Left lung (tissue), 10 donors: Measurements from ENCODE around the gene COX7A1. TPM values are rescaled to one million over a fixed set of nuclear protein-coding genes. Genes with fewer than 3 reads are reported as not detected.

Experiments
- ATAC-seq: fragments of 200-7000 bp; cut with Tn5 transposase; one replicate; pipeline ENCODE4 v1.9.1; 2020; ENCODE audit warnings: moderate library complexity
- DNase-seq, 4 donors: peaks; one replicate each; pipeline ENCODE4 v3.0.0-alpha.2; 2013 to 2020
- H3K27ac ChIP-seq, 2 donors: fragments of 200-600 bp; sonication (generic) in 1 of 2; one replicate each; pipeline versions ENCODE4 v1.5.0 to v1.8.0; 2020 to 2021
- H3K27me3 ChIP-seq, 2 donors: fragments of 200-600 bp; sonication (generic) in 1 of 2; one replicate each; pipeline versions ENCODE4 v1.5.0 to v1.8.0; 2020 to 2021
- H3K36me3 ChIP-seq, 2 donors: fragments of 200-600 bp; sonication (generic) in 1 of 2; one replicate each; pipeline versions ENCODE4 v1.5.0 to v1.8.0; 2020 to 2021
- H3K4me1 ChIP-seq, 2 donors: fragments of 200-600 bp; one replicate each; pipeline ENCODE4 v1.8.0; 2021
- H3K4me3 ChIP-seq, 2 donors: fragments of 200-600 bp; sonication (generic) in 1 of 2; one replicate each; pipeline versions ENCODE4 v1.5.0 to v1.8.0; 2020 to 2021; ENCODE audit warnings: mild to moderate bottlenecking in 1 of 2
- H3K9me3 ChIP-seq, 2 donors: fragments of 200-600 bp; sonication (generic) in 1 of 2; one replicate each; pipeline versions ENCODE4 v1.5.0 to v1.8.0; 2020 to 2021
- CTCF ChIP-seq, 2 donors: fragments of 200-600 bp; sonication (generic) in 1 of 2; IDR thresholded peaks; one replicate each; pipeline versions ENCODE4 v1.5.0 to v1.8.0; 2021; ENCODE audit warnings: antibody characterized with exemption in 2 of 2
- intact Hi-C, 2 donors: fragments of 100-400 bp; cut with DNase I; formaldehyde crosslinking; loops; one replicate each; pipeline versions ENCODE4 v1.11.2 to v1.14.2; 2022
- polyA plus RNA-seq, 6 donors: library from polyadenylated mRNA; unstranded; fragments of 120-200 nt; gene quantifications; one replicate each; pipeline ENCODE4 v1.2.1, GENCODE V29; 2013; ENCODE audit not compliant: insufficient read length in 6 of 6
- total RNA-seq, 2 donors: library from RNA; stranded (reverse); fragmentation: NEBNext Ultra II Directional; extraction: Animal tissue kit (Norgen Biotek cat#: 25700); gene quantifications; one replicate each; pipeline ENCODE4 v1.2.1, GENCODE V29; 2021
- donor health status: DM: no; HTN: yes; CAD: no.
- donor health status: DM: no; HTN: no; CAD: no.

COX7A1 gene
- total and polyA plus RNA-seq, 8 donors, result 29.4 to 64.9 (median 38.3) TPM

- Histone ChIP-seq H3K4me1 (peaks cover 5 to 42% of the 10 kb centered on the region in 2 donors), H3K9me3 (no peaks in the 10 kb centered on the region), H3K4me3 (peak overlapping the region; percentile 87 to 96), H3K27me3 (no peaks in the 10 kb centered on the region), H3K27ac (peak overlapping the region; percentile 91 to 96), H3K36me3 (peaks cover 0 to 47% of the 10 kb centered on the region in 2 donors)
- intact Hi-C loops, result no loop called here
- DNase-seq (peak; percentile 49 to 93 (median 85)), ATAC-seq (peak; percentile 67)
- TF ChIP-seq CTCF (IDR thresholded peaks at IDR 0.05), result no peak
Measured at GRCh38 chr19:36141039-36141927, 11.0 kb downstream of the COX7A1 start.

- no peak for TF ChIP-seq CTCF (IDR thresholded peaks at IDR 0.05)
- Histone ChIP-seq H3K27ac (peak overlapping the region; percentile 91 to 96), H3K27me3 (no peaks in the 10 kb centered on the region), H3K4me3 (peak overlapping the region; percentile 87 to 96), H3K9me3 (no peaks in the 10 kb centered on the region), H3K36me3 (peaks cover 0 to 39% of the 10 kb centered on the region in 2 donors), H3K4me1 (peaks cover 5 to 45% of the 10 kb centered on the region in 2 donors)
- DNase-seq (peak; percentile 35 to 71 (median 64)), ATAC-seq (peak; percentile 10)
- intact Hi-C loops, result no loop called here
Measured at GRCh38 chr19:36140304-36141038, 11.8 kb downstream of the COX7A1 start.

- TF ChIP-seq CTCF (IDR thresholded peaks at IDR 0.05), result no peak
- H3K4me1 ChIP-seq, result peaks cover 5 to 45% of the 10 kb centered on the region in 2 donors
- peaks cover 0 to 31% of the 10 kb centered on the region in 2 donors for H3K36me3 ChIP-seq
- intact Hi-C loops, result no loop called here
- peak within 1 kb of the TSS; percentile 87 to 96 for H3K4me3 ChIP-seq
- no peaks in the 10 kb centered on the region for H3K9me3 ChIP-seq
- peak within 1 kb of the TSS; percentile 91 to 96 for H3K27ac ChIP-seq
- DNase-seq, result peak; percentile 97 to 100 (median 98)
- no peaks in the 10 kb centered on the region for H3K27me3 ChIP-seq
- ATAC-seq, result peak; percentile 91
Measured at GRCh38 chr19:36139473-36140303, 12.6 kb downstream of the COX7A1 start, which contains the start of gene CAPNS1. Gene CAPNS1, plus strand, starts transcription at chr19:36140066. Its CDS starts 946 bp downstream, at chr19:36141012.

GRCh38 chr19:36139120-36139472, 13.2 kb downstream of the COX7A1 start:
- peak overlapping the region; percentile 91 to 96 for H3K27ac ChIP-seq
- peaks cover 0 to 25% of the 10 kb centered on the region in 2 donors for H3K36me3 ChIP-seq
- H3K4me3 ChIP-seq, result peak overlapping the region; percentile 87 to 96
- H3K4me1 ChIP-seq, result peaks cover 5 to 45% of the 10 kb centered on the region in 2 donors
- ATAC-seq, result no peak
- no peaks in the 10 kb centered on the region for H3K27me3 ChIP-seq
- H3K9me3 ChIP-seq, result no peaks in the 10 kb centered on the region
- no peak for DNase-seq
- TF ChIP-seq CTCF (IDR thresholded peaks at IDR 0.05), result no peak
- intact Hi-C loops, result no loop called here
